Karpas-422 (cell line): ENCODE data around the gene HOMER2. TPM values are rescaled to one million over a fixed set of nuclear protein-coding genes. Genes with fewer than 3 reads are reported as not detected.
"Not testable (repeated sequence)": the region's sequence is repeated elsewhere in the genome, so short reads cannot be mapped to it uniquely, and the experiment has no call there.

Experiments
- DNase-seq: peaks from one replicate; pipeline ENCODE4 v3.0.0-alpha.2; 2015
- H2AFZ ChIP-seq: fragments of 200-600 bp; sonication (generic); 2 replicates; pipeline ENCODE4 v1.6.1; 2014; ENCODE audit warnings: antibody characterized with exemption, low read length, mixed read lengths
- H3K27ac ChIP-seq: fragments of 200-600 bp; sonication (generic); 2 replicates; pipeline ENCODE4 v1.5.1; 2014; ENCODE audit warnings: mild to moderate bottlenecking, low read length, moderate library complexity
- H3K27me3 ChIP-seq: fragments of 200-600 bp; sonication (generic); 2 replicates; pipeline ENCODE4 v1.6.1; 2014; ENCODE audit warnings: low read length, mixed read lengths
- H3K36me3 ChIP-seq: fragments of 200-600 bp; sonication (generic); 2 replicates; pipeline ENCODE4 v1.6.1; 2014; ENCODE audit warnings: low read length, mixed read lengths; ENCODE audit not compliant: insufficient read depth
- H3K4me1 ChIP-seq: fragments of 200-600 bp; sonication (generic); 2 replicates; pipeline ENCODE4 v1.6.1; 2014; ENCODE audit warnings: mild to moderate bottlenecking, low read length, mixed read lengths
- H3K4me2 ChIP-seq: fragments of 200-600 bp; sonication (generic); 2 replicates; pipeline ENCODE4 v1.6.1; 2014; ENCODE audit warnings: low read length, low read depth, mild to moderate bottlenecking; ENCODE audit not compliant: poor library complexity, severe bottlenecking
- H3K4me3 ChIP-seq: fragments of 200-600 bp; sonication (generic); 2 replicates; pipeline ENCODE4 v1.5.1; 2014; ENCODE audit warnings: mild to moderate bottlenecking, antibody characterized with exemption, low read length, mixed read lengths
- H3K79me2 ChIP-seq: fragments of 200-600 bp; sonication (generic); 2 replicates; pipeline ENCODE4 v1.6.1; 2014; ENCODE audit warnings: mild to moderate bottlenecking, low read length, mixed read lengths
- H3K9ac ChIP-seq: fragments of 200-600 bp; sonication (generic); 2 replicates; pipeline ENCODE4 v1.6.0; 2014; ENCODE audit warnings: low read length
- H3K9me2 ChIP-seq: fragments of 200-600 bp; sonication (generic), shearing (Covaris generic); replicated peaks from 2 replicates; pipeline ENCODE4 v1.6.0; 2014; ENCODE audit warnings: mild to moderate bottlenecking, low read length, moderate library complexity; ENCODE audit not compliant: insufficient read depth
- H3K9me3 ChIP-seq: fragments of 300-700, 200-600 bp; sonication (generic); 2 replicates; pipeline ENCODE4 v1.6.1; 2014; ENCODE audit warnings: low read length, mixed read lengths
- H4K20me1 ChIP-seq: fragments of 200-600 bp; sonication (generic); 2 replicates; pipeline ENCODE4 v1.6.1; 2014; ENCODE audit warnings: mild to moderate bottlenecking, antibody characterized with exemption, low read length, low read depth; ENCODE audit not compliant: insufficient read depth
- total RNA-seq: library from RNA; depleted of rRNA; stranded (reverse); fragments of >200 nt; shearing (Covaris generic); gene quantifications from 2 replicates; pipeline ENCODE4 v1.2.3, GENCODE V29; 2014; ENCODE audit warnings: low replicate concordance

HOMER2 gene
- total RNA-seq, 1 experiment from 2014 or later: 30.4 TPM

DNA sequence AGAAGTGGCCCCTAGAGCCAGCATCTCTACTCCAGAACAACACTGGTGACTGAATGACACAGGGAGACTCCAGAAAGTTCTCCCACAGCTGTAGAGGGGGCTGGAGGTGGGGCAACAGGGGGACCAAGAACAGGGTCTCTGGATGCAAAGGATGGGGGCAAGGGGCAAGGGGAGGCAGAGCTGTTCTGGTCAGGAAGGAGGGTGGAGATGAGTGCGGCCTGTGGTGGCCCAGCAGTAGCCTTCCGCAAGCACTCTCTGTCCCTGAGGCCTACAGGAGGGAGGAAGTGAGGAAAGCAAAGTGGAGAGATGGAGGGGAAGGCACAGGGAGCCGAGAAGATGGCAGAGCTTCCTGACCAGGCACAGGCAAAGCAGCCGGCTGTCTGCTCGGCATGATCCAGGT is 56.5 kb downstream of the HOMER2 start:
- no peak for DNase-seq
- no peaks in the 10 kb centered on the region for H4K20me1 ChIP-seq

GRCh38 chr15:82894971-82895520 is 57.5 kb downstream of the HOMER2 start:
- Histone ChIP-seq H4K20me1 (no peaks in the 10 kb centered on the region), H3K9ac (no peak overlapping the region), H3K36me3 (no peaks in the 10 kb centered on the region), H2AFZ (no peak overlapping the region), H3K4me2 (no peak overlapping the region), H3K4me1 (no peaks in the 10 kb centered on the region), H3K4me3 (no peak overlapping the region), H3K9me3 (no peaks in the 10 kb centered on the region), H3K27ac (no peak overlapping the region), H3K79me2 (no peaks in the 10 kb centered on the region), H3K27me3 (no peaks in the 10 kb centered on the region), H3K9me2 (no peaks in the 10 kb centered on the region)
- no peak for DNase-seq

More for the DNA sequence above, 56.5 kb downstream of the HOMER2 start:
- Histone ChIP-seq H3K79me2 (no peaks in the 10 kb centered on the region), H3K36me3 (no peaks in the 10 kb centered on the region), H3K4me1 (no peaks in the 10 kb centered on the region), H3K9ac (no peak overlapping the region), H2AFZ (no peak overlapping the region), H3K9me2 (no peaks in the 10 kb centered on the region), H3K4me3 (no peak overlapping the region), H3K4me2 (no peak overlapping the region), H3K27ac (no peak overlapping the region), H3K9me3 (no peaks in the 10 kb centered on the region), H3K27me3 (no peaks in the 10 kb centered on the region)

DNA sequence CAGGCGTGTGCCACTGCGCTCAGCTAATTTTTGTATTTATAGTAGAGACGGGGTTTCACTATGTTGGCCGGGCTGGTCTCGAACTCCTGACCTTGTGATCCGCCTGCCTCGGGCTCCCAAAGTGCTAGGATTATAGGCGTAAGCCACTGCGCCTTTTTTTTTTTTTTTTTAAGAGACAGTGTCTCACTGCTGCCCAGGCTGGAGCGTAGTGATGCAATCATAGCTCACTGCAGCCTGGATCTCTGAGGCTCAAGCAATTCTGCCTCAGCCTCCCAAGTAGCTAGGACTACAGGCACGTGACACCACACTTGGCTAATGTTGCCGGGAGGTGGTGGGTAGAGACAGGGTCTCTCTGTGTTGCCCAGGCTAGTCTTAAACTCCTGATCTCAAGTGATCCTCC is 59.0 kb downstream of the HOMER2 start:
- not testable (repeated sequence) for H3K4me2 ChIP-seq, DNase-seq, H3K79me2 ChIP-seq, H3K4me1 ChIP-seq, H3K9me3 ChIP-seq, H4K20me1 ChIP-seq, H3K4me3 ChIP-seq, H3K27me3 ChIP-seq, H2AFZ ChIP-seq, H3K9ac ChIP-seq, H3K9me2 ChIP-seq, H3K36me3 ChIP-seq, H3K27ac ChIP-seq

GRCh38 chr15:82892573-82892972 is 59.9 kb downstream of the HOMER2 start:
- no peak overlapping the region for H3K4me2 ChIP-seq
- H3K36me3 ChIP-seq: no peaks in the 10 kb centered on the region
- H3K79me2 ChIP-seq: no peaks in the 10 kb centered on the region
- no peak overlapping the region for H3K27ac ChIP-seq
- no peak overlapping the region for H3K4me3 ChIP-seq
- no peak overlapping the region for H3K9ac ChIP-seq
- no peaks in the 10 kb centered on the region for H3K27me3 ChIP-seq
- no peaks in the 10 kb centered on the region for H3K9me2 ChIP-seq
- H2AFZ ChIP-seq: no peak overlapping the region
- H3K9me3 ChIP-seq: no peaks in the 10 kb centered on the region
- H4K20me1 ChIP-seq: no peaks in the 10 kb centered on the region
- no peaks in the 10 kb centered on the region for H3K4me1 ChIP-seq
- no peak for DNase-seq

- H3K4me1 ChIP-seq: no peaks in the 10 kb centered on the region
- H3K9ac ChIP-seq: no peak overlapping the region
- H3K79me2 ChIP-seq: no peaks in the 10 kb centered on the region
- H3K4me3 ChIP-seq: no peak overlapping the region
- H3K27ac ChIP-seq: no peak overlapping the region
- no peaks in the 10 kb centered on the region for H3K9me2 ChIP-seq
- H3K27me3 ChIP-seq: no peaks in the 10 kb centered on the region
- no peaks in the 10 kb centered on the region for H3K36me3 ChIP-seq
- no peaks in the 10 kb centered on the region for H4K20me1 ChIP-seq
- H2AFZ ChIP-seq: no peak overlapping the region
- H3K4me2 ChIP-seq: no peak overlapping the region
- DNase-seq: no peak
- no peaks in the 10 kb centered on the region for H3K9me3 ChIP-seq
Measured at GRCh38 chr15:82890995-82891390, 61.5 kb downstream of the HOMER2 start.

- no peak for DNase-seq
- no peaks in the 10 kb centered on the region for H3K4me1 ChIP-seq
Measured at GRCh38 chr15:82890338-82890994, 62.1 kb downstream of the HOMER2 start.

GRCh38 chr15:82882273-82882928 is 70.1 kb downstream of the HOMER2 start:
- H3K4me3 ChIP-seq: no peak overlapping the region
- H3K27me3 ChIP-seq: no peaks in the 10 kb centered on the region
- peaks cover 12% of the 10 kb centered on the region for H3K4me1 ChIP-seq
- H3K9ac ChIP-seq: no peak overlapping the region
- H3K27ac ChIP-seq: no peak overlapping the region
- H3K9me3 ChIP-seq: no peaks in the 10 kb centered on the region
- no peaks in the 10 kb centered on the region for H3K9me2 ChIP-seq
- no peak overlapping the region for H2AFZ ChIP-seq
- DNase-seq: no peak
- no peak overlapping the region for H3K4me2 ChIP-seq
- no peaks in the 10 kb centered on the region for H4K20me1 ChIP-seq
- no peaks in the 10 kb centered on the region for H3K79me2 ChIP-seq
- H3K36me3 ChIP-seq: no peaks in the 10 kb centered on the region

More at GRCh38 chr15:82890338-82890994, 62.1 kb downstream of the HOMER2 start:
- H3K9me2 ChIP-seq: no peaks in the 10 kb centered on the region
- no peaks in the 10 kb centered on the region for H4K20me1 ChIP-seq
- H3K27ac ChIP-seq: no peak overlapping the region
- no peaks in the 10 kb centered on the region for H3K27me3 ChIP-seq
- H3K4me3 ChIP-seq: no peak overlapping the region
- H3K9me3 ChIP-seq: no peaks in the 10 kb centered on the region
- no peak overlapping the region for H2AFZ ChIP-seq
- no peak overlapping the region for H3K4me2 ChIP-seq
- no peaks in the 10 kb centered on the region for H3K79me2 ChIP-seq
- H3K9ac ChIP-seq: no peak overlapping the region
- no peaks in the 10 kb centered on the region for H3K36me3 ChIP-seq

- H3K36me3 ChIP-seq: no peaks in the 10 kb centered on the region
- DNase-seq: no peak
- peaks cover 12% of the 10 kb centered on the region for H3K4me1 ChIP-seq
- no peak overlapping the region for H3K9ac ChIP-seq
- no peak overlapping the region for H3K27ac ChIP-seq
- H3K27me3 ChIP-seq: no peaks in the 10 kb centered on the region
- H3K79me2 ChIP-seq: no peaks in the 10 kb centered on the region
- no peaks in the 10 kb centered on the region for H4K20me1 ChIP-seq
- H3K9me2 ChIP-seq: no peaks in the 10 kb centered on the region
- no peak overlapping the region for H3K4me3 ChIP-seq
- no peak overlapping the region for H2AFZ ChIP-seq
- no peak overlapping the region for H3K4me2 ChIP-seq
- H3K9me3 ChIP-seq: no peaks in the 10 kb centered on the region
Measured at GRCh38 chr15:82881747-82882146, 70.8 kb downstream of the HOMER2 start.
